GM12878 (cell line): ENCODE measurements around the gene ARHGEF17. TPM values are rescaled to one million over a fixed set of nuclear protein-coding genes. Genes with fewer than 3 reads are reported as not detected.

ENCODE experiments used
- ATAC-seq: fragments of 200-7000 bp; cut with Tn5 transposase; 3 replicates; pipeline ENCODE4 v1.9.1; 2020; ENCODE audit warnings: mild to moderate bottlenecking, moderate library complexity
- BruUV-seq: library from RNA; stranded (reverse); fragments of 400-500 nt; replicated peaks from 2 replicates; lab custom pipeline; 2021; lab: Mats Ljungman, UMichigan
- CTCF ChIA-PET: fragments of 300-600 bp; sonication (Branson Sonifier 250); formaldehyde crosslinking; extraction: SDS; loops from one replicate; lab custom pipeline; 2021; ENCODE audit warnings: inconsistent platforms; lab: Yijun Ruan, JAX
- POLR2A ChIA-PET: fragments of 350-600 bp; formaldehyde crosslinking; extraction: SDS; loops from one replicate; lab custom pipeline; 2021; ENCODE audit warnings: inconsistent platforms; lab: Charles Lee
- RAD21 ChIA-PET: fragments of 300-600 bp; sonication (Branson Sonifier 250); formaldehyde crosslinking; loops from one replicate; lab custom pipeline; 2023; ENCODE audit warnings: antibody characterized with exemption; ENCODE audit not compliant: unreplicated experiment; lab: Charles Lee
- SMC1A ChIA-PET: fragments of 300-600 bp; sonication (Branson Sonifier 250); formaldehyde crosslinking; loops from one replicate; lab custom pipeline; 2023; ENCODE audit not compliant: unreplicated experiment, uncharacterized antibody; lab: Charles Lee
- DNase-seq: peaks from one replicate; pipeline ENCODE4 v3.0.0-alpha.2; 2011; ENCODE audit warnings: low read depth, low spot score
- FAIRE-seq: peaks from 3 replicates; lab custom pipeline; 2011; peaks lifted over from hg19 to GRCh38; lab: Jason Lieb, UNC
- H2AFZ ChIP-seq: 2 replicates; pipeline ENCODE4 v1.6.0; 2011; ENCODE audit warnings: low read depth, low read length, control low read depth; ENCODE audit not compliant: control insufficient read depth
- H3K27ac ChIP-seq: 2 replicates; pipeline ENCODE4 v1.5.1; 2011; ENCODE audit warnings: control low read depth; ENCODE audit not compliant: control insufficient read depth, insufficient read depth
- H3K27me3 ChIP-seq, 2 experiments: replicated peaks in 1 of 2; 2 replicates each; pipeline versions ENCODE4 v1.6.0 to v1.6.1; 2011; ENCODE audit warnings: low read length in 1 of 2; ENCODE audit not compliant: control insufficient read depth in 2 of 2, insufficient read depth in 2 of 2
- H3K36me3 ChIP-seq, 2 experiments: 2 replicates each; pipeline ENCODE4 v1.5.1; 2011; ENCODE audit warnings: low read length in 1 of 2; ENCODE audit not compliant: control insufficient read depth in 2 of 2, insufficient read depth in 2 of 2
- H3K4me1 ChIP-seq: 2 replicates; pipeline ENCODE4 v1.6.1; 2011; ENCODE audit warnings: mild to moderate bottlenecking, low read length, moderate library complexity, mixed read lengths; ENCODE audit not compliant: control insufficient read depth, insufficient read depth
- H3K4me2 ChIP-seq: 2 replicates; pipeline ENCODE4 v1.6.0; 2011; ENCODE audit warnings: control low read depth; ENCODE audit not compliant: control insufficient read depth, insufficient read depth
- H3K4me3 ChIP-seq: fragments of 200-600 bp; sonication (generic); 2 replicates; pipeline ENCODE4 v1.5.1; 2016
- H3K79me2 ChIP-seq: 2 replicates; pipeline ENCODE4 v1.6.0; 2011; ENCODE audit warnings: low read length; ENCODE audit not compliant: control insufficient read depth, insufficient read depth
- H3K9ac ChIP-seq: 2 replicates; pipeline ENCODE4 v1.8.0; 2011; ENCODE audit warnings: low read length, control low read depth, mixed read lengths; ENCODE audit not compliant: control insufficient read depth, insufficient read depth
- H3K9me3 ChIP-seq: replicated peaks from 3 replicates; pipeline ENCODE4 v1.5.1; 2011; ENCODE audit warnings: mild to moderate bottlenecking, low read length; ENCODE audit not compliant: control insufficient read depth, insufficient read depth
- H4K20me1 ChIP-seq: 2 replicates; pipeline ENCODE4 v1.6.0; 2011; ENCODE audit not compliant: control insufficient read depth, insufficient read depth
- BACH1 ChIP-seq: fragments of 450-650 bp; IDR thresholded peaks from 2 replicates; pipeline ENCODE4 v1.6.1; 2017; ENCODE audit warnings: mild to moderate bottlenecking, borderline replicate concordance
- CREM ChIP-seq: IDR thresholded peaks from 2 replicates; pipeline ENCODE4 v1.6.1; 2014; ENCODE audit warnings: antibody characterized with exemption, low read depth
- ESRRA ChIP-seq: IDR thresholded peaks from 2 replicates; pipeline ENCODE4 v1.6.1; 2012; ENCODE audit warnings: mild to moderate bottlenecking, low read length, improper control_type of control experiment
- IKZF2 ChIP-seq, 2 experiments: fragments of 450-650 bp; IDR thresholded peaks; 2 replicates each; pipeline ENCODE4 v1.6.1; 2017; ENCODE audit warnings: mild to moderate bottlenecking in 2 of 2, moderate library complexity in 2 of 2
- MAX ChIP-seq: IDR thresholded peaks from 2 replicates; pipeline ENCODE4 v1.6.1; 2012; ENCODE audit warnings: low read depth, low read length, improper control_type of control experiment
- MXI1 ChIP-seq: fragments of 150-350 bp; IDR thresholded peaks from 2 replicates; pipeline ENCODE4 v1.6.1; 2011; ENCODE audit warnings: low read depth, mild to moderate bottlenecking, inconsistent platforms, low read length, improper control_type of control experiment
- NBN ChIP-seq: fragments of 450-650 bp; IDR thresholded peaks from 2 replicates; pipeline ENCODE4 v1.6.1; 2016
- NKRF ChIP-seq: fragments of 450-650 bp; conservative IDR thresholded peaks from 2 replicates; pipeline ENCODE4 v1.6.1; 2017; ENCODE audit warnings: mild to moderate bottlenecking, moderate library complexity
- NR2C2 ChIP-seq: IDR thresholded peaks from 2 replicates; pipeline ENCODE4 v1.6.1; 2011; ENCODE audit warnings: borderline replicate concordance, low read depth; ENCODE audit not compliant: control insufficient read depth, insufficient read length
- PAX5 ChIP-seq: IDR thresholded peaks from 2 replicates; pipeline ENCODE4 v1.6.1; 2011; ENCODE audit warnings: low read depth, low read length, borderline replicate concordance
- PAX8 ChIP-seq: fragments of 450-650 bp; IDR thresholded peaks from 2 replicates; pipeline ENCODE4 v1.6.1; 2017; ENCODE audit warnings: mild to moderate bottlenecking, moderate library complexity
- PML ChIP-seq: IDR thresholded peaks from 2 replicates; pipeline ENCODE4 v1.6.1; 2012; ENCODE audit warnings: low read length, inconsistent platforms
- POU2F2 ChIP-seq: IDR thresholded peaks from 3 replicates; pipeline ENCODE4 v1.6.1; 2011; ENCODE audit warnings: low read depth, mild to moderate bottlenecking, low read length, borderline replicate concordance
- RAD51 ChIP-seq: fragments of 450-650 bp; IDR thresholded peaks from 2 replicates; pipeline ENCODE4 v1.6.1; 2016; ENCODE audit warnings: moderate library complexity, mild to moderate bottlenecking, inconsistent platforms
- RELA ChIP-seq: fragments of 450-650 bp; IDR thresholded peaks from 2 replicates; pipeline ENCODE4 v1.8.0; 2014; ENCODE audit warnings: borderline replicate concordance; ENCODE audit not compliant: partially characterized antibody
- SMAD1 ChIP-seq: fragments of 450-650 bp; IDR thresholded peaks from 2 replicates; pipeline ENCODE4 v1.6.1; 2018; ENCODE audit warnings: mild to moderate bottlenecking, low read depth; ENCODE audit not compliant: partially characterized antibody
- SRF ChIP-seq, 2 experiments: IDR thresholded peaks; 2 replicates each; pipeline ENCODE4 v1.6.1; 2011; ENCODE audit warnings: low read depth in 2 of 2, low read length in 2 of 2, mild to moderate bottlenecking in 1 of 2, moderate library complexity in 1 of 2
- TCF3 ChIP-seq: IDR thresholded peaks from 2 replicates; pipeline ENCODE4 v1.6.1; 2012; ENCODE audit warnings: low read depth, mild to moderate bottlenecking, low read length, borderline replicate concordance; ENCODE audit not compliant: insufficient read depth
- YY1 ChIP-seq: IDR thresholded peaks from 2 replicates; pipeline ENCODE4 v1.6.1; 2011; ENCODE audit warnings: low read depth, mild to moderate bottlenecking, low read length
- WGBS: methylation state at CpG from one replicate; pipeline ENCODE4 v1.1.6; 2016; ENCODE audit warnings: low lambda C conversion rate; ENCODE audit not compliant: insufficient replicate concordance, insufficient coverage; ENCODE audit errors: missing lambda C conversion rate; 5-methylcytosine and 5-hydroxymethylcytosine counted together
- in situ Hi-C: fragments of 300-500 bp; cut with MboI; formaldehyde crosslinking; loops from 9 replicates; pipeline ENCODE4 v1.14.3; 2018; ENCODE audit warnings: mixed read lengths
- intact Hi-C: fragments of 100-400 bp; cut with micrococcal nuclease; formaldehyde crosslinking; loops from one replicate; pipeline ENCODE4 v1.14.2; 2022; ENCODE audit not compliant: unreplicated experiment
- polyA plus RNA-seq, 11 experiments: library from polyadenylated mRNA; depleted of rRNA in 4 of 11; unstranded in 6 of 11; stranded (reverse) in 5 of 11; fragments of >200 nt; fragmentation: Nextera tagmentation in 4 of 11; fragmentation: Illumina TruSeq in 1 of 11; extraction: Ambion mirVana in 4 of 11; extraction: Trizol in 1 of 11; gene quantifications; 1 replicate in 1 of 11; 2 replicates in 10 of 11; pipeline versions ENCODE4 v1.2.1 to v1.2.3, GENCODE V29; 2011 to 2016; ENCODE audit warnings: inconsistent platforms in 2 of 11, missing spikeins in 2 of 11, low read depth in 1 of 11
- total RNA-seq, 4 experiments: library from RNA; depleted of rRNA in 3 of 4; stranded (reverse); fragments of >200 nt in 3 of 4; fragmentation: Illumina TruSeq in 1 of 4; extraction: Trizol in 1 of 4; gene quantifications; 2 replicates each; pipeline versions ENCODE4 v1.2.1 to v1.2.3, GENCODE V29; 2013 to 2021

Gene ARHGEF17
- total and polyA plus RNA-seq, 10 of the 15 experiments (the other 5 are each of a cell fraction or from before 2014, with no cell fraction given) = 0.15 to 11.0 (median 1.7) TPM

DNA sequence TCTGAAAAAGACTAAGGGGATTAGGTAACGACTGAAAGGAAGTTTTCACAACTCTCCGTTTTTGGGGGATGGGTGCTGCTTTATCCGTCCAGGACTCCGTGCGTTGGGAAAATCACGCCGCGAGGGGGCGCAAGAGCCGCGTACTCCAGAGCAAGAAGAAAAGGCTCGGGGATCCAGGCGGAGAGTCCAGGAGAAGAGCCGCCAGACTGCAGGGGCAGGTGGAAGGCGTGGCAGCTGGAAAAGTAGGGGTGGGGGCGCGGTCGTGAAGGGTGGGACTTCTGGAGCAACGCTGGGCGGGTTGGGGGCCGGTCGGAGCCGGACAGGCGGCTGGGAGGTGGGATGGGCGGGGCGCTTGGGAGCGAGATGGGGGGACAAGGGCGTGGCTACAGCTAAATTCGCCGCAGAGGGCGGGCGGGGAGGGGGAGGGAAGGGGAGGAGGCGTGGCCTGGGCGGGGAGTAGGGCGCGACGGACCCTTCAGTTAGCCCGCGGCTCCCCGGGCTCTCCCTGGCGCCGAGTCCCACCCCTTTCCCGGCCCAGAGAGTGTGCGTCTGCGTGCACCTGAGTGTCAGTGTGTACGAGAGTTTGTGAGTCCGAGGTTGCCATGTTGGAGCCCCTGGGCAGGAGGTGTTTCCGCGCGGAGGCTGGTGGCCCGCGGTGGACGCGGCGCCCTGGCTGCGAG, 613 bp upstream of the ARHGEF17 start:
- intact Hi-C loops = loop anchor here (1.0 to 5.0 kb wide), 3 partner anchors 18 to 70 kb away; partner anchors contain the start of gene RELT
- FAIRE-seq (peak; percentile 78), DNase-seq (peak; percentile 75), ATAC-seq (peak; percentile 85)
- Histone ChIP-seq H3K27me3 (no peaks in the 10 kb centered on the region), H3K4me1 (peaks cover 7% of the 10 kb centered on the region; the same call in 1 of the 2 replicates), H4K20me1 (no peaks in the 10 kb centered on the region), H3K4me2 (peak overlapping the region; percentile 97), H2AFZ (peak overlapping the region; percentile 96), H3K79me2 (peaks cover 28% of the 10 kb centered on the region), H3K9ac (peak overlapping the region; percentile 66), H3K36me3 (no peaks in the 10 kb centered on the region), H3K9me3 (no peaks in the 10 kb centered on the region), H3K4me3 (peak overlapping the region; percentile 76), H3K27ac (peak overlapping the region; percentile 69)
- ChIA-PET POLR2A (interaction anchor here (0.5 to 4.7 kb wide), 4 partner anchors 12 to 77 kb away, joined by 3 to 40 read pairs (median 16); no protein-coding TSS in a partner anchor), SMC1A (interaction anchor here (0.6 to 6.3 kb wide), 10 partner anchors 8 to 123 kb away, joined by 3 to 134 read pairs (median 8); no protein-coding TSS in a partner anchor), CTCF (interaction anchor here (0.6 to 9.1 kb wide), 18 partner anchors 9 to 353 kb away, joined by 3 to 287 read pairs (median 6); no protein-coding TSS in a partner anchor), RAD21 (interaction anchor here (0.6 to 13.3 kb wide), 19 partner anchors 8 to 353 kb away, joined by 3 to 227 read pairs (median 5); no protein-coding TSS in a partner anchor)
- BruUV-seq = no TSS peak
- in situ Hi-C loops = no loop called here
- under 1% methylated on average over 31 of the region's 56 CpGs for whole genome bisulfite sequencing
- TF ChIP-seq NKRF (no peak; the same call in none of the 2 replicates), PML (no peak), NBN (peak; percentile 36), PAX5 (peak; percentile 59; the same call in 1 of the 2 replicates), RELA (peak; percentile 44), SRF (IDR thresholded peaks at IDR 0.05; ENCODE audit: low read depth in 2 of 2, low read length in 2 of 2) (0 out of 4 replicates have a peak, but pooled peaks of 1 of the 2 experiments have one; percentile 31), ESRRA (no peak), NR2C2 (no peak), PAX8 (no peak), CREM (no peak), TCF3 (0 out of 2 replicates have a peak, but pooled peaks have one; percentile 4), POU2F2 (peak; percentile 44; the same call in 1 of the 3 replicates), BACH1 (peak; percentile 50; the same call in 1 of the 2 replicates), RAD51 (no peak), IKZF2 (IDR thresholded peaks at IDR 0.05) (peak; percentile 72 to 73), MAX (no peak; the same call in 1 of the 2 replicates), YY1 (peak; percentile 76; the same call in 1 of the 2 replicates), SMAD1 (no peak), MXI1 (peak; percentile 25; the same call in 1 of the 2 replicates)
